K562 (cell line): ENCODE data around the gene UNC80.

Experiments used
- CBX3 ChIP-seq, 2 experiments: IDR thresholded peaks; 1 replicate in 1 of 2; 2 replicates in 1 of 2; pipeline ENCODE4 v1.6.1; 2012; ENCODE audit warnings: inconsistent platforms in 2 of 2, low read length in 2 of 2, borderline replicate concordance in 1 of 2, control low read depth in 1 of 2
- CTCF ChIP-seq, 3 experiments: IDR thresholded peaks in 2 of 3; conservative IDR thresholded peaks in 1 of 3; 2 replicates each; pipeline ENCODE4 v1.5.1; 2011 to 2012; ENCODE audit warnings: low read length in 3 of 3, mild to moderate bottlenecking in 3 of 3, control low read depth in 2 of 3, improper control_type of control experiment in 1 of 3, inconsistent platforms in 1 of 3, low read depth in 1 of 3, mixed read lengths in 1 of 3, moderate library complexity in 1 of 3; ENCODE audit not compliant: insufficient read depth in 2 of 3
- ELF1 ChIP-seq: fragments of 200-800 bp; sonication (Bioruptor generic); IDR thresholded peaks from 2 replicates; pipeline ENCODE4 v1.6.1; 2016; ENCODE audit warnings: missing genetic modification characterization, missing compliant biosample characterization
- EZH2 ChIP-seq: IDR thresholded peaks from 2 replicates; pipeline ENCODE4 v1.6.1; 2012; ENCODE audit warnings: low read depth, mild to moderate bottlenecking, inconsistent platforms, low read length, borderline replicate concordance
- HNRNPL ChIP-seq: fragments of 200-400 bp; formaldehyde crosslinking; IDR thresholded peaks from 2 replicates; pipeline ENCODE4 v1.6.1; 2017; ENCODE audit warnings: low read depth, mild to moderate bottlenecking, low read length
- KLF13 ChIP-seq: fragments of 450-650 bp; IDR thresholded peaks from 2 replicates; pipeline ENCODE4 v1.6.1; 2016; ENCODE audit warnings: missing genetic modification characterization, low read depth, mild to moderate bottlenecking, missing compliant biosample characterization, moderate library complexity, borderline replicate concordance
- NR2F6 ChIP-seq: fragments of 450-650 bp; formaldehyde crosslinking; IDR thresholded peaks from 2 replicates; pipeline ENCODE4 v1.4.0; 2020; ENCODE audit warnings: mild to moderate bottlenecking
- PRMT5 ChIP-seq: sonication (generic); formaldehyde crosslinking; IDR thresholded peaks from 2 replicates; pipeline ENCODE4 v1.5.0; 2020; ENCODE audit warnings: missing genetic modification reagents
- ZNF408 ChIP-seq: fragments of 250-450 bp; sonication (Bioruptor Pico); IDR thresholded peaks from 2 replicates; pipeline ENCODE4 v1.4.0; 2020; ENCODE audit warnings: low read depth, mild to moderate bottlenecking, moderate library complexity
- TF ChIP-seq, protein P1 (sequence below): fragments of 250-450 bp; sonication (Bioruptor Pico); IDR thresholded peaks from 2 replicates; pipeline ENCODE4 v1.8.0; 2021; ENCODE audit warnings: moderate library complexity, mild to moderate bottlenecking, inconsistent platforms
- TF ChIP-seq, protein P2 (sequence below): fragments of 450-650 bp; formaldehyde crosslinking; IDR thresholded peaks from 2 replicates; pipeline ENCODE4 v1.4.0; 2020; ENCODE audit warnings: mild to moderate bottlenecking, moderate library complexity
- TF ChIP-seq, protein P3 (sequence below): sonication (generic); formaldehyde crosslinking; IDR thresholded peaks from 2 replicates; pipeline ENCODE4 v1.9.0; 2022; ENCODE audit warnings: mild to moderate bottlenecking, missing genetic modification reagents

DNA sequence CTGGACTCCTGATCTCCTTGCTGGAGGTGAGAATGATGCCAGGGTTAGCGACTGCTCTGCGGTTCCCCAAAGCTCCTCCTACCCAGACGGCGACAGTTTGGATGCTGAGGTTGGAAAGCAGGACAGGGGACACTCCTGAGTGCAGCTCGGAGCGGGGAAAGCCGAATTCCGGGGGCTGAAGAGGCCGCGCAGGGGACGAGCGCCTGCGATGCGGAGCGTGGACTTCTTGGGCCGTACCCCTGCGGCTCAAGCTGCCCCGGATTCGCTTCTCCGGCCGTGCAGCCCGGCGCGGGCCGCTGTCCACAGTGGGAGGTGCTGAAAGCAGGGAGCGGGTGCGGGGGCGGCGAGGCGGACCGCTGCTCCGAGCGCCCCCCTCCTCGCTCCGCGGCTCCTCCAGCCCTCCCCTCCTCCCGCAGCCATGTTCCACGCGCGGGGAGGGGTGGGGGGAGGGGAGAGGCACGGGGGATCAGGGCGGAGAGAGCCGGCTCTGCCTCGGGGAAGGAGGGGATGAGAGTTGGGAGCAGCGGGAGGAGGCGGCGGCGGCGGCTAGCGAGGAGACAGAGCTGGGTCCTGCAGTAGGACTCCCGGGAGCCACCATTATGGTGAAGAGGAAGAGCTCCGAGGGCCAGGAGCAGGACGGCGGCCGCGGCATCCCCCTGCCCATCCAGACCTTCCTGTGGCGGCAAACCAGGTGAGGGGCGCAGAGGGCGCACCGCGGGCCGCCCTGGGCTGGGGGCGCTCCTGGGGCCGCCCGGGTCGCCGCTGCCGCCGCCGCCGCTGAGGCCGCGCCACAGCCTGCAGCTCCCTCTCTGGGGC is at the start of gene UNC80:
- TF ChIP-seq CTCF (IDR thresholded peaks at IDR 0.05 in 2 of 3, conservative IDR thresholded peaks at IDR 0.05 in 1 of 3; ENCODE audit: insufficient read depth in 2 of 3, low read depth in 1 of 3, low read length in 3 of 3) = no peak
- TF ChIP-seq, protein P1, sequence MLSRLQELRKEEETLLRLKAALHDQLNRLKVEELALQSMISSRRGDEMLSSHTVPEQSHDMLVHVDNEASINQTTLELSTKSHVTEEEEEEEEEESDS (CRISPR knock-in tag) = no peak
- no peak for TF ChIP-seq CBX3 (IDR thresholded peaks at IDR 0.05; ENCODE audit: borderline replicate concordance in 1 of 2, low read length in 2 of 2)
- TF ChIP-seq ZNF408 (CRISPR knock-in tag) = no peak
- TF ChIP-seq, protein P2, sequence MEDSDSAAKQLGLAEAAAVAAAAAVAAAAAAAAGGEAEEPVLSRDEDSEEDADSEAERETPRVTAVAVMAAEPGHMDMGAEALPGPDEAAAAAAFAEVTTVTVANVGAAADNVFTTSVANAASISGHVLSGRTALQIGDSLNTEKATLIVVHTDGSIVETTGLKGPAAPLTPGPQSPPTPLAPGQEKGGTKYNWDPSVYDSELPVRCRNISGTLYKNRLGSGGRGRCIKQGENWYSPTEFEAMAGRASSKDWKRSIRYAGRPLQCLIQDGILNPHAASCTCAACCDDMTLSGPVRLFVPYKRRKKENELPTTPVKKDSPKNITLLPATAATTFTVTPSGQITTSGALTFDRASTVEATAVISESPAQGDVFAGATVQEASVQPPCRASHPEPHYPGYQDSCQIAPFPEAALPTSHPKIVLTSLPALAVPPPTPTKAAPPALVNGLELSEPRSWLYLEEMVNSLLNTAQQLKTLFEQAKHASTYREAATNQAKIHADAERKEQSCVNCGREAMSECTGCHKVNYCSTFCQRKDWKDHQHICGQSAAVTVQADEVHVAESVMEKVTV (CRISPR knock-in tag) = no peak
- TF ChIP-seq KLF13 (tag) = no peak
- no peak for TF ChIP-seq PRMT5 (CRISPR knock-in tag)
- TF ChIP-seq HNRNPL = no peak
- no peak for TF ChIP-seq ELF1 (tag)
- no peak for TF ChIP-seq EZH2
- no peak for TF ChIP-seq NR2F6
- TF ChIP-seq, protein P3, sequence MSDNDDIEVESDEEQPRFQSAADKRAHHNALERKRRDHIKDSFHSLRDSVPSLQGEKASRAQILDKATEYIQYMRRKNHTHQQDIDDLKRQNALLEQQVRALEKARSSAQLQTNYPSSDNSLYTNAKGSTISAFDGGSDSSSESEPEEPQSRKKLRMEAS (CRISPR knock-in tag) = no peak
